ENCODE measurements around the gene BCL6. TPM values are rescaled to one million over a fixed set of nuclear protein-coding genes. Genes with fewer than 3 reads are reported as not detected.

Gene BCL6
- total and polyA plus RNA-seq, 2 of the 8 experiments (the other 6 are each of a cell fraction or from before 2014, with no cell fraction given) = 5.7 to 10.4 TPM

GRCh38 chr3:187689984-187690383, 55.3 kb downstream of the BCL6 start (continued):
- TF ChIP-seq, protein P1, sequence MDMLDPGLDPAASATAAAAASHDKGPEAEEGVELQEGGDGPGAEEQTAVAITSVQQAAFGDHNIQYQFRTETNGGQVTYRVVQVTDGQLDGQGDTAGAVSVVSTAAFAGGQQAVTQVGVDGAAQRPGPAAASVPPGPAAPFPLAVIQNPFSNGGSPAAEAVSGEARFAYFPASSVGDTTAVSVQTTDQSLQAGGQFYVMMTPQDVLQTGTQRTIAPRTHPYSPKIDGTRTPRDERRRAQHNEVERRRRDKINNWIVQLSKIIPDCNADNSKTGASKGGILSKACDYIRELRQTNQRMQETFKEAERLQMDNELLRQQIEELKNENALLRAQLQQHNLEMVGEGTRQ (IDR thresholded peaks at IDR 0.05; ENCODE audit: low read length) = no peak
- no peak for TF ChIP-seq FOSL1 (IDR thresholded peaks at IDR 0.05; ENCODE audit: insufficient read depth, low read depth, low read length)
